Esophagus muscularis mucosa (tissue), 4 donors: ENCODE data around the gene GLYATL1. TPM values are rescaled to one million over a fixed set of nuclear protein-coding genes. Genes with fewer than 3 reads are reported as not detected.
A peak's percentile ranks its signal among the peaks of the same experiment; 100 is the strongest.

Experiments used
- DNase-seq: peaks from one replicate; pipeline ENCODE4 v3.0.0-alpha.2; 2017; ENCODE audit errors: extremely low spot score
- H3K27ac ChIP-seq, 4 donors: fragments of 200-600 bp; sonication (generic); replicated peaks in 1 of 4; 1 replicate in 3 of 4; 2 replicates in 1 of 4; pipeline ENCODE4 v1.5.1; 2016 to 2019; ENCODE audit warnings: mild to moderate bottlenecking in 1 of 4
- H3K27me3 ChIP-seq, 4 donors: fragments of 200-600 bp; sonication (generic); one replicate each; pipeline versions ENCODE4 v1.5.1 to v1.6.0; 2016 to 2019
- H3K36me3 ChIP-seq, 4 donors: fragments of 200-600 bp; sonication (generic); one replicate each; pipeline ENCODE4 v1.5.1; 2016 to 2019
- H3K4me1 ChIP-seq, 4 donors: fragments of 200-600 bp; sonication (generic); one replicate each; pipeline ENCODE4 v1.5.1; 2016 to 2019
- H3K4me3 ChIP-seq, 4 donors: fragments of 200-600 bp; sonication (generic); 1 replicate in 2 of 4; 2 replicates in 2 of 4; pipeline ENCODE4 v1.5.1; 2016 to 2019; ENCODE audit warnings: mild to moderate bottlenecking in 4 of 4, moderate library complexity in 1 of 4
- H3K9me3 ChIP-seq, 4 donors: fragments of 200-600 bp; sonication (generic); 1 replicate in 3 of 4; 2 replicates in 1 of 4; pipeline ENCODE4 v1.5.1; 2016 to 2019
- EP300 ChIP-seq: sonication (generic); formaldehyde crosslinking; IDR thresholded peaks from one replicate; pipeline ENCODE4 v1.6.1; 2017; ENCODE audit warnings: antibody characterized with exemption
- POLR2A ChIP-seq: fragments of 450-650 bp; IDR thresholded peaks from one replicate; pipeline ENCODE4 v1.6.1; 2017; ENCODE audit warnings: antibody characterized with exemption, moderate library complexity, mild to moderate bottlenecking, low read depth
- POLR2AphosphoS5 ChIP-seq, 2 donors: sonication (generic); formaldehyde crosslinking; IDR thresholded peaks; one replicate each; pipeline ENCODE4 v1.6.1; 2017; ENCODE audit warnings: antibody characterized with exemption in 2 of 2
- WGBS: methylation state at CpG from one replicate; pipeline ENCODE4 v1.1.5; 2018; 5-methylcytosine and 5-hydroxymethylcytosine counted together
- intact Hi-C: fragments of 100-400 bp; cut with DNase I; formaldehyde crosslinking; loops from one replicate; pipeline ENCODE4 v1.15.1; 2023
- total RNA-seq, 4 donors: library from RNA; depleted of rRNA; stranded (reverse); fragments of >200 nt; gene quantifications; one replicate each; pipeline versions ENCODE4 v1.1.0 to v1.2.1, GENCODE V29; 2016
- TF ChIP-seq, protein P1 (sequence below), 3 experiments: fragments of 200-600 bp in 2 of 3; fragments of 450-650 bp in 1 of 3; sonication (generic) in 2 of 3; IDR thresholded peaks; one replicate each; pipeline ENCODE4 v1.5.1; 2017 to 2019; ENCODE audit warnings: antibody characterized with exemption in 3 of 3, mild to moderate bottlenecking in 2 of 3, moderate library complexity in 1 of 3

Gene GLYATL1
- total RNA-seq, 4 donors from 2014 or later, result not detected

GRCh38 chr11:58902881-58903280 is 36.4 kb upstream of the GLYATL1 start:
- H3K4me3 ChIP-seq, result no peak overlapping the region
- no peak for DNase-seq
- H3K36me3 ChIP-seq, result no peaks in the 10 kb centered on the region
- no peak overlapping the region for H3K27ac ChIP-seq
- H3K27me3 ChIP-seq, result peaks cover 0 to 79% (median 2%) of the 10 kb centered on the region in 4 donors
- no peaks in the 10 kb centered on the region for H3K9me3 ChIP-seq
- intact Hi-C loops, result no loop called here
- 86% methylated on average over 1 of the region's 1 CpG for WGBS
- TF ChIP-seq POLR2A (no peak), POLR2AphosphoS5 (IDR thresholded peaks at IDR 0.05) (no peak), EP300 (no peak)
- TF ChIP-seq, protein P1, sequence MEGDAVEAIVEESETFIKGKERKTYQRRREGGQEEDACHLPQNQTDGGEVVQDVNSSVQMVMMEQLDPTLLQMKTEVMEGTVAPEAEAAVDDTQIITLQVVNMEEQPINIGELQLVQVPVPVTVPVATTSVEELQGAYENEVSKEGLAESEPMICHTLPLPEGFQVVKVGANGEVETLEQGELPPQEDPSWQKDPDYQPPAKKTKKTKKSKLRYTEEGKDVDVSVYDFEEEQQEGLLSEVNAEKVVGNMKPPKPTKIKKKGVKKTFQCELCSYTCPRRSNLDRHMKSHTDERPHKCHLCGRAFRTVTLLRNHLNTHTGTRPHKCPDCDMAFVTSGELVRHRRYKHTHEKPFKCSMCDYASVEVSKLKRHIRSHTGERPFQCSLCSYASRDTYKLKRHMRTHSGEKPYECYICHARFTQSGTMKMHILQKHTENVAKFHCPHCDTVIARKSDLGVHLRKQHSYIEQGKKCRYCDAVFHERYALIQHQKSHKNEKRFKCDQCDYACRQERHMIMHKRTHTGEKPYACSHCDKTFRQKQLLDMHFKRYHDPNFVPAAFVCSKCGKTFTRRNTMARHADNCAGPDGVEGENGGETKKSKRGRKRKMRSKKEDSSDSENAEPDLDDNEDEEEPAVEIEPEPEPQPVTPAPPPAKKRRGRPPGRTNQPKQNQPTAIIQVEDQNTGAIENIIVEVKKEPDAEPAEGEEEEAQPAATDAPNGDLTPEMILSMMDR (IDR thresholded peaks at IDR 0.05), result no peak
- peaks cover 0 to 12% (median 11%) of the 10 kb centered on the region in 4 donors for H3K4me1 ChIP-seq

DNA sequence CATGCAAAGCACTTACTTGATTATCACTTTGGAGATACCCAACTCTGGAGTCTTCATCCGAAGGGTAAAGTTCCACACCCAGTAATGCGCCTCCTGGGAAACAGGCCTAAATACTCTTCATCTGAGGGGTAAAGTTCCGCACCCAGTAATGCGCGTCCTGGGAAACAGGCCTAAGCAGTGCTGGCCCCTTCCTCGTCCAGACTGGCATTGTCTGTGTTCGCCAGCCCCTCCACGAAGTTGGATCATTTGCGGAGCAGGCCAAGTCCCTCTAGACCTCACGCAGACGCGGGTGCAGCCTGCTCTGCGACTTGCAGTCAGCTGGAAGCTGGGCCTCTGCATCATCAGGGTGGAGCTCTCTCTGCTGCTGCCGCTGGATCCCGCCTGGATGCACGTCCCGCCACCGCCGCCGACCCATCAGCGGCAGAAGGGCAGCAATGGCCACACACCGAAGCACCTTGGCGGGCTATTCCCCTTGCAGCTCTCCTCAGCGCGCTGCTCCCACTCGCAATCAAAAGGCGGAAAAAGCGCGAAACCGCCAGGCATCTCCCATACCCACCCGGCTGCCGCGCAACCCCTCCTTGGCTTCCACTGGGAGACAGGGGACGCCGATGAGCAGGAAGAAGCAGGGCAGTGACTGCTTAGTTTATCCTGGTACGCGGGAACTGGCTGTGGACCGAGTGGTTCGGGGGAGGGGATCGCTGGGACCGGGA is 34.1 kb upstream of the GLYATL1 start:
- Histone ChIP-seq H3K27me3 (peaks cover 0 to 70% (median 2%) of the 10 kb centered on the region in 4 donors), H3K4me1 (peaks cover 0 to 12% (median 11%) of the 10 kb centered on the region in 4 donors), H3K36me3 (no peaks in the 10 kb centered on the region), H3K27ac (peak overlapping the region in 2 of 4 donors; percentile 42 to 48), H3K9me3 (no peaks in the 10 kb centered on the region), H3K4me3 (peak overlapping the region; percentile 35 to 54 (median 37))
- TF ChIP-seq POLR2A (no peak), POLR2AphosphoS5 (IDR thresholded peaks at IDR 0.05) (no peak), EP300 (no peak)
- TF ChIP-seq, protein P1 (IDR thresholded peaks at IDR 0.05), result no peak
- 3% methylated on average over 8 of the region's 41 CpGs for WGBS
- peak; percentile 60 for DNase-seq
- intact Hi-C loops, result no loop called here

DNA sequence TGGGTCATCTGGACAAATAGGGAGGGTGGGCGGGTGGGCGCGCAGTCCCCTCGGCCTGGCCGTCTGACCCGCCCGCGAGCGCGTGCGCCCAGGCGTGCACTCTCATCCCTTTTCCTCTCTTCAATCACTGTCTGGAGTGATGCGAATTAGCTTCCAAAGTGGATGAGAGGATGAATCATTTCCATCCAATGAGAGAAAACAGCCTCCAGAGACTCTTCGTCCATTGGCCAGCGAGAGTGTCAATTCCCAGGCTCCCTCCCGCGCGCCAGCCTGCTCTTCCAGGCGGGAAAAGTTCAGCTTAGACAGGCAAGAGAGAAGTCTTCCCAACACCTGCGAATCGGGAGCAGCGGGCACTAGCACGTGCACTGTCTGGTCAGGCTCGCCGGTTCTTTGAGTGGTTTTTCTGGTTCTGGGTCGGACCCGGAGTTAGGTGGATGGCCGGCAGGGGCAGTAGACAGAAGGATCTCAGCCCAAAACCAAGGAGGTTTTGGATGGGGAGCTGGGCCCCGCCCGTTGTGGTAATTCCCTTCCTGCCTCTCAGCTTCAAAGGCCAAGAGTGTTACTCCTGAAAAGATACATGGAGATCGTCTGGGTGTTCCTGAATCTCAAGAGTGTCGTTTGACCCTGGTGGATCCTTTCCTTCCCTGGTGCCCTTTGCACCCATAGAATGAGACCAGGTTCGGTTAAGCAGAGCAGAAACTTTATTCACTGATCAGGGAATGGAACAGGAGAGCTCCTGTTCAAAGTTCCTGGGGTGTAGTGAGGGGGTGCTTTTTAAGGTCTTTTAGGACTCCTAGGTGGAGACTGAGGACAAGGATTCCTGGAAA is 33.4 kb upstream of the GLYATL1 start:
- Histone ChIP-seq H3K27ac (peak overlapping the region in 2 of 4 donors; percentile 42 to 48), H3K36me3 (no peaks in the 10 kb centered on the region), H3K4me1 (peaks cover 0 to 12% (median 11%) of the 10 kb centered on the region in 4 donors), H3K4me3 (peak overlapping the region; percentile 35 to 54 (median 37)), H3K27me3 (peaks cover 0 to 62% (median 2%) of the 10 kb centered on the region in 4 donors), H3K9me3 (no peaks in the 10 kb centered on the region)
- intact Hi-C loops, result no loop called here
- 10% methylated on average over 20 of the region's 33 CpGs for WGBS
- no peak for TF ChIP-seq POLR2A
- TF ChIP-seq, protein P1 (IDR thresholded peaks at IDR 0.05), result no peak
- TF ChIP-seq POLR2AphosphoS5 (IDR thresholded peaks at IDR 0.05), result no peak
- no peak for TF ChIP-seq EP300
- peak; percentile 90 for DNase-seq

DNA sequence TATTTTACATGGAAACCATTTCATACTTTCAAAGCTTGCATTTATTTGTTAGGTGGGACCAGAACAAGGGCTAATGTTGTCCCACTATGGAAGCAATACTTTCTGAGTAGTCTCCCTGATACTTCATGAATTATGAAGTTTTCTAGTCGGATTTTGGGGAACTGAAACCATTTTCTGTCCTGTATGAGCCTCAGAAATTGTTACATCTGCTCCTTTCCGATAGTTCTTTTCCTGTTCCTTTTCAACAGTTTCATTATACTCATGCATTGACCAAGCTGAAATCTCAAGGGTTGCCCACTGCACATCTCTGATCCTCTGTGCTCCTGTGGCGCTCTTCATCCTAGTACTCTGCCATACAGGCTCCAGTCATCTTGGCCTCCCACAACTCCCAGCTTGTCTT is 31.5 kb upstream of the GLYATL1 start:
- Histone ChIP-seq H3K9me3 (no peaks in the 10 kb centered on the region), H3K36me3 (no peaks in the 10 kb centered on the region), H3K27ac (no peak overlapping the region), H3K27me3 (peaks cover 0 to 46% (median 2%) of the 10 kb centered on the region in 4 donors), H3K4me3 (no peak overlapping the region), H3K4me1 (peaks cover 0 to 12% (median 11%) of the 10 kb centered on the region in 4 donors)
- intact Hi-C loops, result no loop called here
- 72% methylated on average over 3 of the region's 3 CpGs for WGBS
- no peak for DNase-seq
- TF ChIP-seq, protein P1 (IDR thresholded peaks at IDR 0.05), result no peak
- TF ChIP-seq EP300 (no peak), POLR2AphosphoS5 (IDR thresholded peaks at IDR 0.05) (no peak), POLR2A (no peak)
